Adrenal gland (tissue), 12 donors: ENCODE data around the gene MTUS2. TPM values are rescaled to one million over a fixed set of nuclear protein-coding genes. Genes with fewer than 3 reads are reported as not detected.

ENCODE experiments used
- DNase-seq, 7 donors: peaks; one replicate each; pipeline ENCODE4 v3.0.0-alpha.2; 2019 to 2020
- H3K27ac ChIP-seq, 5 donors: fragments of 200-600 bp; sonication (generic) in 4 of 5; 1 replicate in 3 of 5; 2 replicates in 2 of 5; pipeline versions ENCODE4 v1.5.1 to v1.8.0; 2016 to 2020; ENCODE audit warnings: mild to moderate bottlenecking in 1 of 5
- H3K27me3 ChIP-seq: fragments of 200-600 bp; 2 replicates; pipeline ENCODE4 v1.8.0; 2021
- H3K36me3 ChIP-seq, 2 donors: fragments of 200-600 bp; replicated peaks in 1 of 2; 1 replicate in 1 of 2; 2 replicates in 1 of 2; pipeline versions ENCODE4 v1.5.1 to v1.8.0; 2018 to 2022
- H3K4me1 ChIP-seq, 2 donors: fragments of 200-600 bp; replicated peaks in 1 of 2; 1 replicate in 1 of 2; 2 replicates in 1 of 2; pipeline versions ENCODE4 v1.5.1 to v1.8.0; 2018 to 2021
- H3K4me3 ChIP-seq, 4 donors: fragments of 200-600 bp; sonication (generic) in 3 of 4; one replicate each; pipeline ENCODE4 v1.5.1; 2016 to 2018
- H3K9me3 ChIP-seq, 3 donors: fragments of 200-600 bp; sonication (generic) in 1 of 3; replicated peaks in 1 of 3; 1 replicate in 2 of 3; 2 replicates in 1 of 3; pipeline versions ENCODE4 v1.5.1 to v1.8.0; 2016 to 2021
- CTCF ChIP-seq, 6 experiments: fragments of 450-650 bp in 4 of 6; fragments of 200-600 bp in 2 of 6; sonication (generic) in 1 of 6; IDR thresholded peaks; 1 replicate in 5 of 6; 2 replicates in 1 of 6; pipeline versions ENCODE4 v1.5.1 to v1.8.0; 2016 to 2021; ENCODE audit warnings: antibody characterized with exemption in 6 of 6, mild to moderate bottlenecking in 2 of 6, moderate library complexity in 1 of 6
- POLR2A ChIP-seq, 2 donors: fragments of 450-650 bp; IDR thresholded peaks; one replicate each; pipeline ENCODE4 v1.6.1; 2017; ENCODE audit warnings: antibody characterized with exemption in 2 of 2, mild to moderate bottlenecking in 2 of 2, moderate library complexity in 1 of 2
- WGBS, 4 donors: extraction: QIAGEN DNeasy Blood & Tissue Kit in 2 of 4; methylation state at CpG; one replicate each; pipeline versions ENCODE4 v1.1.5 to v1.1.7; 2013 to 2017; 5-methylcytosine and 5-hydroxymethylcytosine counted together
- intact Hi-C, 2 donors: fragments of 100-400 bp; cut with DNase I; formaldehyde crosslinking; loops; one replicate each; pipeline versions ENCODE4 v1.14.1 to v1.15.0; 2022 to 2023
- polyA plus RNA-seq, 3 donors: library from polyadenylated mRNA; stranded (reverse); fragments of 200-250 nt in 2 of 3; fragments of 350-450 nt in 1 of 3; fragmentation: Illumina TruSeq in 1 of 3; extraction: RNeasy Lipid Tissue Mini Kit (QIAGEN cat#74804) in 1 of 3; gene quantifications; one replicate each; pipeline ENCODE4 v1.2.3, GENCODE V29; 2013 to 2014
- total RNA-seq, 9 donors: library from RNA; depleted of rRNA in 4 of 9; stranded (reverse); fragments of >200 nt in 4 of 9; fragments of 120-200 nt in 1 of 9; fragmentation: NEBNext Ultra II Directional in 1 of 9; extraction: Animal tissue kit (Norgen Biotek cat#: 25700) in 1 of 9; gene quantifications; one replicate each; pipeline versions ENCODE4 v1.1.0 to v1.2.4, GENCODE V29; 2013 to 2023
- donor health status: healthy with polysubstance abuse.
- donor health status: Bipolar disorder and iron deficiency.
- donor health status: DM: yes; HTN: yes; CAD: no.
- donor health status: DM: no; HTN: no; CAD: no.
- donor health status: DM: no; HTN: no; CAD: no.
- donor health status: DM: yes; HTN: yes; CAD: no.

The MTUS2 gene
- total and polyA plus RNA-seq, 12 donors: 0.07 to 0.24 (median 0.14) TPM; not detected in 5

GRCh38 chr13:29504691-29505090 lies 684.6 kb downstream of the MTUS2 start:
- no peak overlapping the region for H3K27ac ChIP-seq
- H3K4me3 ChIP-seq: no peak overlapping the region
- WGBS, 4 donors: 89 to 96% (median 93%) methylated on average over 11 to 15 of the region's 15 CpGs
- DNase-seq: no peak
- TF ChIP-seq POLR2A (IDR thresholded peaks at IDR 0.05): no peak
- no peak for TF ChIP-seq CTCF (IDR thresholded peaks at IDR 0.05)
- peaks cover 0 to 4% of the 10 kb centered on the region in 2 donors for H3K4me1 ChIP-seq
- no peaks in the 10 kb centered on the region for H3K9me3 ChIP-seq
- no peaks in the 10 kb centered on the region for H3K36me3 ChIP-seq
- H3K27me3 ChIP-seq: peaks cover 23% of the 10 kb centered on the region
- intact Hi-C loops: loop anchor here in 1 of 2 donors (5.0 kb wide), 2 partner anchors 203 to 613 kb away; no protein-coding TSS in a partner anchor

- Histone ChIP-seq H3K4me3 (no peak overlapping the region), H3K36me3 (no peaks in the 10 kb centered on the region), H3K9me3 (no peaks in the 10 kb centered on the region), H3K27me3 (peaks cover 23% of the 10 kb centered on the region), H3K4me1 (peaks cover 0 to 4% of the 10 kb centered on the region in 2 donors), H3K27ac (no peak overlapping the region)
- intact Hi-C loops: loop anchor here in 1 of 2 donors (5.0 kb wide), 2 partner anchors 202 to 612 kb away; no protein-coding TSS in a partner anchor
- 76 to 84% (median 78%) methylated on average over 14 to 17 of the region's 17 CpGs for WGBS, 4 donors
- DNase-seq: no peak
- no peak for TF ChIP-seq POLR2A (IDR thresholded peaks at IDR 0.05)
- no peak for TF ChIP-seq CTCF (IDR thresholded peaks at IDR 0.05)
Observed at GRCh38 chr13:29505511-29505910, 685.4 kb downstream of the MTUS2 start.

DNA sequence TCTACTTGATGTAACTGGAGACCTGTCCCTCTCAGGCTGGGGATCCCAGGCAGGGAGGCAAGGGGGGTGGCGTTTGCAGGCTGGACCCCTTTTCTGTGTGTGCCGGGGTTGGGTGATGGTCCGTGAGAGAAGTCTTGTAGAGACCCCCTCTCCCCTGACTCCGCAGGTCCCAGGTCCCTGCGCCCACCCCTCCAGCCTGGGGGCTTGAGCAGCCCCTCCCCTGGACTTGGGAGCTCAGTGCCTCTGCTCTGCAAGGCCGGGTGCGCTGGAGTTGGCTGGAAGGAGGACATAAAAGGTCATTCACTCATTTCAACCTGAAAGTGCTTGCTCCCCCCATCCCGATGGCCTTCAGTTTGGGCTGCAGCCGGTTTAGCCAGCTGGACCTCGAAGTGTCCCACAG lies 685.8 kb downstream of the MTUS2 start:
- no peaks in the 10 kb centered on the region for H3K36me3 ChIP-seq
- TF ChIP-seq CTCF (IDR thresholded peaks at IDR 0.05) (no peak), POLR2A (IDR thresholded peaks at IDR 0.05) (no peak)
- peaks cover 23% of the 10 kb centered on the region for H3K27me3 ChIP-seq
- intact Hi-C loops: loop anchor here (2.0 to 5.0 kb wide), 3 partner anchors 201 to 611 kb away; no protein-coding TSS in a partner anchor
- H3K9me3 ChIP-seq: no peaks in the 10 kb centered on the region
- H3K27ac ChIP-seq: no peak overlapping the region
- 55 to 82% (median 68%) methylated on average over 6 to 10 of the region's 10 CpGs for WGBS, 4 donors
- H3K4me3 ChIP-seq: no peak overlapping the region
- no peak for DNase-seq
- H3K4me1 ChIP-seq: peaks cover 0 to 4% of the 10 kb centered on the region in 2 donors

GRCh38 chr13:29507356-29507755 lies 687.2 kb downstream of the MTUS2 start:
- 76 to 79% (median 77%) methylated on average over 14 of the region's 14 CpGs for WGBS, 4 donors
- no peak for TF ChIP-seq CTCF (IDR thresholded peaks at IDR 0.05)
- TF ChIP-seq POLR2A (IDR thresholded peaks at IDR 0.05): no peak
- DNase-seq: no peak
- no peak overlapping the region for H3K4me3 ChIP-seq
- H3K36me3 ChIP-seq: no peaks in the 10 kb centered on the region
- no peak overlapping the region for H3K27ac ChIP-seq
- H3K4me1 ChIP-seq: peaks cover 0 to 4% of the 10 kb centered on the region in 2 donors
- H3K27me3 ChIP-seq: peaks cover 19% of the 10 kb centered on the region
- no peaks in the 10 kb centered on the region for H3K9me3 ChIP-seq
- intact Hi-C loops: loop anchor here (2.0 to 5.0 kb wide), 3 partner anchors 200 to 610 kb away; no protein-coding TSS in a partner anchor
